ENCODE results near the gene JUP. TPM values are rescaled to one million over a fixed set of nuclear protein-coding genes. Genes with fewer than 3 reads are reported as not detected.

Gene JUP
- total RNA-seq, 4 donors from 2014 or later, result 24.5 to 56.6 (median 46.4) TPM

- WGBS, result 58% methylated on average over 8 of the region's 9 CpGs
- Histone ChIP-seq H3K4me1 (peaks cover 21 to 52% (median 45%) of the 10 kb centered on the region in 4 donors), H3K27ac (replicated peaks in 1 of 4) (peak overlapping the region; percentile 71 to 84 (median 82))
These were observed 27.2 kb upstream of the JUP start for GRCh38 chr17:41813699-41814124.

GRCh38 chr17:41813152-41813680 is 26.7 kb upstream of the JUP start:
- no peak for DNase-seq (ENCODE audit: extremely low spot score)
- Histone ChIP-seq H3K4me3 (peak overlapping the region; percentile 70 to 89 (median 80)), H3K9me3 (no peaks in the 10 kb centered on the region), H3K27ac (replicated peaks in 1 of 4) (peak overlapping the region; percentile 71 to 84 (median 82)), H3K27me3 (no peaks in the 10 kb centered on the region), H3K4me1 (peaks cover 21 to 54% (median 45%) of the 10 kb centered on the region in 4 donors), H3K36me3 (peaks cover 0 to 11% (median 2%) of the 10 kb centered on the region in 4 donors)
- TF ChIP-seq POLR2A (IDR thresholded peaks at IDR 0.05; ENCODE audit: low read depth), result no peak
- no peak for TF ChIP-seq POLR2AphosphoS5 (IDR thresholded peaks at IDR 0.05)
- no peak for TF ChIP-seq EP300 (IDR thresholded peaks at IDR 0.05)
- peak in 1 of 3 experiments; percentile 3 for TF ChIP-seq CTCF (IDR thresholded peaks at IDR 0.05)
- 29% methylated on average over 8 of the region's 12 CpGs for WGBS
- intact Hi-C loops (cut with DNase I), result loop anchor here (5.0 kb wide), 1 partner anchor 54 kb away; the partner anchor contains the start of gene KLHL11

More at GRCh38 chr17:41813699-41814124, 27.2 kb upstream of the JUP start:
- H3K9me3 ChIP-seq, result no peaks in the 10 kb centered on the region
- H3K27me3 ChIP-seq, result no peaks in the 10 kb centered on the region
- peaks cover 0 to 11% (median 4%) of the 10 kb centered on the region in 4 donors for H3K36me3 ChIP-seq
- H3K4me3 ChIP-seq, result peak overlapping the region; percentile 70 to 89 (median 80)
- no peak for DNase-seq (ENCODE audit: extremely low spot score)
- TF ChIP-seq POLR2AphosphoS5 (IDR thresholded peaks at IDR 0.05), result no peak
- intact Hi-C loops (cut with DNase I), result loop anchor here (5.0 kb wide), 1 partner anchor 54 kb away; the partner anchor contains the start of gene KLHL11

GRCh38 chr17:41812381-41813151 is 26.1 kb upstream of the JUP start, which contains the start of gene FKBP10:
TSS of gene FKBP10 (plus strand) at chr17:41813004. CDS start at chr17:41813035, 31 bp downstream.
- Histone ChIP-seq H3K27me3 (no peaks in the 10 kb centered on the region), H3K4me3 (peak within 1 kb of the TSS; percentile 70 to 89 (median 80)), H3K27ac (replicated peaks in 1 of 4) (peak within 1 kb of the TSS; percentile 71 to 84 (median 82)), H3K4me1 (peaks cover 21 to 54% (median 45%) of the 10 kb centered on the region in 4 donors), H3K36me3 (peaks cover 0 to 10% (median 0%) of the 10 kb centered on the region in 4 donors), H3K9me3 (no peaks in the 10 kb centered on the region)
- no peak for DNase-seq (ENCODE audit: extremely low spot score)
- intact Hi-C loops (cut with DNase I), result loop anchor here (5.0 kb wide), 1 partner anchor 55 kb away; the partner anchor contains the start of gene KLHL11
- TF ChIP-seq POLR2AphosphoS5 (IDR thresholded peaks at IDR 0.05) (peak in 1 of 2 donors; percentile 45), CTCF (IDR thresholded peaks at IDR 0.05) (peak in 1 of 3 experiments; percentile 14), POLR2A (IDR thresholded peaks at IDR 0.05; ENCODE audit: low read depth) (no peak), EP300 (IDR thresholded peaks at IDR 0.05) (no peak)
- WGBS, result 1% methylated on average over 28 of the region's 35 CpGs

- H3K9me3 ChIP-seq, result no peaks in the 10 kb centered on the region
- intact Hi-C loops (cut with DNase I), result loop anchor here (5.0 kb wide), 1 partner anchor 56 kb away; the partner anchor contains the start of gene KLHL11
- no peaks in the 10 kb centered on the region for H3K27me3 ChIP-seq
- peaks cover 0 to 18% (median 0%) of the 10 kb centered on the region in 4 donors for H3K36me3 ChIP-seq
- 0% methylated on average over 24 of the region's 96 CpGs for WGBS
- DNase-seq (ENCODE audit: extremely low spot score), result no peak
- H3K4me1 ChIP-seq, result peaks cover 21 to 54% (median 45%) of the 10 kb centered on the region in 4 donors
- H3K4me3 ChIP-seq, result peak within 1 kb of the TSS; percentile 70 to 89 (median 80)
- peak within 1 kb of the TSS; percentile 71 to 84 (median 82) for H3K27ac ChIP-seq (replicated peaks in 1 of 4)
- TF ChIP-seq CTCF (IDR thresholded peaks at IDR 0.05), result peak; percentile 77 to 85 (median 79)
- no peak for TF ChIP-seq EP300 (IDR thresholded peaks at IDR 0.05)
- TF ChIP-seq POLR2A (IDR thresholded peaks at IDR 0.05; ENCODE audit: low read depth), result no peak
- TF ChIP-seq POLR2AphosphoS5 (IDR thresholded peaks at IDR 0.05), result peak; percentile 16 to 29
These were observed 25.3 kb upstream of the JUP start, which contains the start of gene P3H4 for GRCh38 chr17:41811549-41812380. TSS of gene P3H4 (minus strand) at chr17:41811949. CDS start at chr17:41811915, 34 bp downstream.
